ENCODE results near the gene SNTA1. TPM values are rescaled to one million over a fixed set of nuclear protein-coding genes. Genes with fewer than 3 reads are reported as not detected.

The SNTA1 gene
- total and polyA plus RNA-seq, 2 of the 13 experiments (the other 11 are each of a cell fraction or from before 2014, with no cell fraction given), result 16.4 to 18.3 TPM

DNA sequence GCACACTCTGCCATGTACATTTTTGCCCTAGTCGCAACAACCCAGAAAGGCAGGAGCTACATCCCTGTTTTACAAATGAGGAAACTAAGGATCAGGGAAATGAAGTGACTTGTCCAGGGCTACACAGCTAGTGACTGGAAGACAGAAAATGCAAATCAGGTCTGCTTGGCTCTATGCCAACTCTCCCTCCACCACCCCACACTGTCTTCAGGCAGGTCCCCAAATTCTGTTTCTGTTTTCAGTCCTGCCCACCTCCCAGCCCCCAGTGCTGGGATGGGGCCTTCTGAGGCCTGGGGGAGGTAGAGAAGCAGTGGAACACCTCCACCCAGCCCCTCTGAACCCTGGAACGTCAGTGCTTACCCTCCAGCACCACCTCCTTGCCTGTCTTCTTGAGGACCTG is 5.1 kb downstream of the SNTA1 start:
- DNase-seq (ENCODE audit: low spot score) (no peak), ATAC-seq (no peak), FAIRE-seq (no peak)
- TF ChIP-seq LCORL (IDR thresholded peaks at IDR 0.05) (peak; percentile 99), LCORL (CRISPR knock-in tag; IDR thresholded peaks at IDR 0.05) (no peak), ONECUT2 (CRISPR knock-in tag; IDR thresholded peaks at IDR 0.05) (no peak), ZNF572 (CRISPR knock-in tag; IDR thresholded peaks at IDR 0.05) (0 out of 2 replicates have a peak, but pooled peaks have one; percentile 66)
- TF ChIP-seq, protein P1, sequence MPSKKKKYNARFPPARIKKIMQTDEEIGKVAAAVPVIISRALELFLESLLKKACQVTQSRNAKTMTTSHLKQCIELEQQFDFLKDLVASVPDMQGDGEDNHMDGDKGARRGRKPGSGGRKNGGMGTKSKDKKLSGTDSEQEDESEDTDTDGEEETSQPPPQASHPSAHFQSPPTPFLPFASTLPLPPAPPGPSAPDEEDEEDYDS (CRISPR knock-in tag; IDR thresholded peaks at IDR 0.05), result no peak
- TF ChIP-seq, protein P2, sequence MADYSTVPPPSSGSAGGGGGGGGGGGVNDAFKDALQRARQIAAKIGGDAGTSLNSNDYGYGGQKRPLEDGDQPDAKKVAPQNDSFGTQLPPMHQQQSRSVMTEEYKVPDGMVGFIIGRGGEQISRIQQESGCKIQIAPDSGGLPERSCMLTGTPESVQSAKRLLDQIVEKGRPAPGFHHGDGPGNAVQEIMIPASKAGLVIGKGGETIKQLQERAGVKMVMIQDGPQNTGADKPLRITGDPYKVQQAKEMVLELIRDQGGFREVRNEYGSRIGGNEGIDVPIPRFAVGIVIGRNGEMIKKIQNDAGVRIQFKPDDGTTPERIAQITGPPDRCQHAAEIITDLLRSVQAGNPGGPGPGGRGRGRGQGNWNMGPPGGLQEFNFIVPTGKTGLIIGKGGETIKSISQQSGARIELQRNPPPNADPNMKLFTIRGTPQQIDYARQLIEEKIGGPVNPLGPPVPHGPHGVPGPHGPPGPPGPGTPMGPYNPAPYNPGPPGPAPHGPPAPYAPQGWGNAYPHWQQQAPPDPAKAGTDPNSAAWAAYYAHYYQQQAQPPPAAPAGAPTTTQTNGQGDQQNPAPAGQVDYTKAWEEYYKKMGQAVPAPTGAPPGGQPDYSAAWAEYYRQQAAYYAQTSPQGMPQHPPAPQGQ (CRISPR knock-in tag; IDR thresholded peaks at IDR 0.05; ENCODE audit: borderline replicate concordance), result no peak
- Histone ChIP-seq H3K79me2 (ENCODE audit: insufficient read depth, low read length) (no peaks in the 10 kb centered on the region), H3K4me3 (replicated peaks in 1 of 3; ENCODE audit: insufficient read depth in 1 of 3, low read depth in 2 of 3, low read length in 3 of 3) (no peak overlapping the region), H3K27me3 (ENCODE audit: control insufficient read depth in 1 of 2, insufficient read depth in 2 of 2, low read length in 2 of 2) (peaks cover 0 to 4% of the 10 kb centered on the region in 2 experiments; a peak in 1 of 5 replicates), H3K36me3 (replicated peaks in 1 of 2; ENCODE audit: control insufficient read depth in 1 of 2, insufficient read depth in 2 of 2, low read length in 2 of 2) (peaks cover 1 to 6% of the 10 kb centered on the region in 2 experiments; a peak in 2 of 5 replicates), H3K9me3 (ENCODE audit: low read length) (no peaks in the 10 kb centered on the region), H3K4me1 (ENCODE audit: insufficient read depth, low read length) (peaks cover 28% of the 10 kb centered on the region), H4K20me1 (ENCODE audit: insufficient read depth, low read length) (no peaks in the 10 kb centered on the region), H3K4me2 (ENCODE audit: low read depth, low read length) (no peak overlapping the region), H3K27ac (ENCODE audit: extremely low read length, insufficient read depth, low read length) (no peak overlapping the region), H2AFZ (ENCODE audit: low read length) (no peak overlapping the region), H3K9ac (ENCODE audit: insufficient read depth, low read depth, low read length) (no peak overlapping the region)
- ChIA-PET CTCF (ENCODE audit: low intra/inter-chr PET ratio, low total read pairs) (no interaction called here), POLR2A (no interaction called here)
- BruUV-seq (replicated peaks), result no TSS peak
- in situ Hi-C loops (cut with HindIII; ENCODE audit: extremely low pct_ligation_motif_present, low pct_unique_long_range_greater_than_20kb) (no loop called here), intact Hi-C loops (cut with micrococcal nuclease; ENCODE audit: unreplicated experiment) (no loop called here)
- WGBS (ENCODE audit: low lambda C conversion rate), result 100% methylated on average over 2 of the region's 2 CpGs
